ENCODE data around the gene HIPK2. TPM values are rescaled to one million over a fixed set of nuclear protein-coding genes. Genes with fewer than 3 reads are reported as not detected.

HIPK2 gene
- total RNA-seq, 4 donors from 2014 or later, result 20.9 to 40.9 (median 26.7) TPM

- WGBS, result 97% methylated on average over 6 of the region's 8 CpGs
Measured at GRCh38 chr7:139694389-139694676, 83.5 kb downstream of the HIPK2 start.

GRCh38 chr7:139693651-139694388 lies 84.0 kb downstream of the HIPK2 start:
- Histone ChIP-seq H3K36me3 (peaks cover 0 to 43% (median 2%) of the 10 kb centered on the region in 4 donors), H3K4me3 (no peak overlapping the region), H3K9me3 (no peaks in the 10 kb centered on the region), H3K27me3 (no peaks in the 10 kb centered on the region), H3K27ac (replicated peaks in 1 of 4) (no peak overlapping the region), H3K4me1 (peaks cover 22 to 32% (median 28%) of the 10 kb centered on the region in 4 donors)
- no peak for DNase-seq (ENCODE audit: extremely low spot score)
- no peak for TF ChIP-seq POLR2A (IDR thresholded peaks at IDR 0.05; ENCODE audit: low read depth)
- no peak for TF ChIP-seq CTCF (IDR thresholded peaks at IDR 0.05)
- TF ChIP-seq POLR2AphosphoS5 (IDR thresholded peaks at IDR 0.05), result no peak
- TF ChIP-seq EP300 (IDR thresholded peaks at IDR 0.05), result no peak
- intact Hi-C loops (cut with DNase I), result no loop called here
- 83% methylated on average over 8 of the region's 8 CpGs for WGBS

More at GRCh38 chr7:139694389-139694676, 83.5 kb downstream of the HIPK2 start:
- intact Hi-C loops (cut with DNase I), result no loop called here
- H3K27me3 ChIP-seq, result no peaks in the 10 kb centered on the region
- H3K4me1 ChIP-seq, result peaks cover 21 to 32% (median 28%) of the 10 kb centered on the region in 4 donors
- H3K36me3 ChIP-seq, result peaks cover 0 to 43% (median 2%) of the 10 kb centered on the region in 4 donors
- H3K9me3 ChIP-seq, result no peaks in the 10 kb centered on the region
- no peak overlapping the region for H3K4me3 ChIP-seq
- no peak for TF ChIP-seq POLR2AphosphoS5 (IDR thresholded peaks at IDR 0.05)
- TF ChIP-seq POLR2A (IDR thresholded peaks at IDR 0.05; ENCODE audit: low read depth), result no peak
- TF ChIP-seq EP300 (IDR thresholded peaks at IDR 0.05), result no peak
- TF ChIP-seq CTCF (IDR thresholded peaks at IDR 0.05), result no peak
- H3K27ac ChIP-seq (replicated peaks in 1 of 4), result no peak overlapping the region
- no peak for DNase-seq (ENCODE audit: extremely low spot score)

GRCh38 chr7:139692723-139693122 lies 85.1 kb downstream of the HIPK2 start:
- H3K4me3 ChIP-seq, result no peak overlapping the region
- H3K4me1 ChIP-seq, result peaks cover 24 to 32% (median 30%) of the 10 kb centered on the region in 4 donors
- TF ChIP-seq CTCF (IDR thresholded peaks at IDR 0.05), result no peak
- 84% methylated on average over 6 of the region's 6 CpGs for WGBS
- DNase-seq (ENCODE audit: extremely low spot score), result no peak
- intact Hi-C loops (cut with DNase I), result no loop called here
- H3K9me3 ChIP-seq, result no peaks in the 10 kb centered on the region
- H3K27ac ChIP-seq (replicated peaks in 1 of 4), result no peak overlapping the region
- H3K27me3 ChIP-seq, result no peaks in the 10 kb centered on the region
- peaks cover 0 to 38% (median 2%) of the 10 kb centered on the region in 4 donors for H3K36me3 ChIP-seq

GRCh38 chr7:139691253-139691781 lies 86.5 kb downstream of the HIPK2 start:
- H3K36me3 ChIP-seq, result peaks cover 0 to 37% (median 2%) of the 10 kb centered on the region in 4 donors
- 78% methylated on average over 5 of the region's 5 CpGs for WGBS
- no peak for DNase-seq (ENCODE audit: extremely low spot score)
- TF ChIP-seq POLR2A (IDR thresholded peaks at IDR 0.05; ENCODE audit: low read depth), result no peak
- no peak for TF ChIP-seq CTCF (IDR thresholded peaks at IDR 0.05)
- no peak for TF ChIP-seq POLR2AphosphoS5 (IDR thresholded peaks at IDR 0.05)
- TF ChIP-seq EP300 (IDR thresholded peaks at IDR 0.05), result no peak
- no peak overlapping the region for H3K4me3 ChIP-seq
- H3K27ac ChIP-seq (replicated peaks in 1 of 4), result no peak overlapping the region
- intact Hi-C loops (cut with DNase I), result no loop called here
- H3K9me3 ChIP-seq, result no peaks in the 10 kb centered on the region
- peaks cover 10 to 22% (median 20%) of the 10 kb centered on the region in 4 donors for H3K4me1 ChIP-seq
- H3K27me3 ChIP-seq, result no peaks in the 10 kb centered on the region
